ENCODE data around the gene KIF23. TPM values are rescaled to one million over a fixed set of nuclear protein-coding genes. Genes with fewer than 3 reads are reported as not detected.

The KIF23 gene
- total and polyA plus RNA-seq, 2 donors, result 2.9 to 31.4 TPM

DNA sequence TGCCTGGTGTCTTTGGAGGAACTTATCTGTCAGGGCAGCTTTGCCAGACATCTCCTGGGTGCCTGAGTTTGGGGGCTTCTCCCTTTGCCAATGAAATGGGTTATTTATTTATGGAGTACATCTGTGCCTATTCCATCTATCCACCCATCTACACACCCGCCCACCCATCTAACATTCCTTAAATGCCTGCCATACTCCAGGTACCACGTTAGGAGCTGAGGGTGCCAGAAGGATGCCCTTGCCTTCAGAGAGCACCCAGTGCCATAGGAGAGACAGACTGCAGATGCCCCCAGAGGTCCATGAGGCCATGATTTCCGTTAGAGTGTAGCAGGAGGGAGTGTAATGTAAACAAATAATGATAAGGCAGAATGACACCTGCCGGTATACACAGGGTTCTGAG is 21.8 kb upstream of the KIF23 start:
- no peak overlapping the region for H3K27ac ChIP-seq (ENCODE audit: low read depth in 1 of 2, low read length in 1 of 2)
- no peaks in the 10 kb centered on the region for H3K36me3 ChIP-seq (ENCODE audit: control insufficient read depth in 2 of 2, insufficient read depth in 2 of 2, low read length in 1 of 2)
- WGBS, result 93% methylated on average over 4 of the region's 4 CpGs
- no peak overlapping the region for H3K4me3 ChIP-seq (ENCODE audit: low read length in 2 of 2)
- peaks cover 0 to 5% of the 10 kb centered on the region in 2 donors for H3K27me3 ChIP-seq (ENCODE audit: control insufficient read depth in 2 of 2, insufficient read depth in 1 of 2, low read length in 1 of 2)
- no peaks in the 10 kb centered on the region for H3K9me3 ChIP-seq (ENCODE audit: control insufficient read depth in 2 of 2, insufficient read depth in 1 of 2, low read length in 1 of 2)
- no peak for DNase-seq (ENCODE audit: low read depth in 6 of 9, low spot score in 9 of 9)
- H3K4me1 ChIP-seq (ENCODE audit: control insufficient read depth in 2 of 2, insufficient read depth in 2 of 2, low read length in 2 of 2), result peaks cover 3 to 4% of the 10 kb centered on the region in 2 donors

DNA sequence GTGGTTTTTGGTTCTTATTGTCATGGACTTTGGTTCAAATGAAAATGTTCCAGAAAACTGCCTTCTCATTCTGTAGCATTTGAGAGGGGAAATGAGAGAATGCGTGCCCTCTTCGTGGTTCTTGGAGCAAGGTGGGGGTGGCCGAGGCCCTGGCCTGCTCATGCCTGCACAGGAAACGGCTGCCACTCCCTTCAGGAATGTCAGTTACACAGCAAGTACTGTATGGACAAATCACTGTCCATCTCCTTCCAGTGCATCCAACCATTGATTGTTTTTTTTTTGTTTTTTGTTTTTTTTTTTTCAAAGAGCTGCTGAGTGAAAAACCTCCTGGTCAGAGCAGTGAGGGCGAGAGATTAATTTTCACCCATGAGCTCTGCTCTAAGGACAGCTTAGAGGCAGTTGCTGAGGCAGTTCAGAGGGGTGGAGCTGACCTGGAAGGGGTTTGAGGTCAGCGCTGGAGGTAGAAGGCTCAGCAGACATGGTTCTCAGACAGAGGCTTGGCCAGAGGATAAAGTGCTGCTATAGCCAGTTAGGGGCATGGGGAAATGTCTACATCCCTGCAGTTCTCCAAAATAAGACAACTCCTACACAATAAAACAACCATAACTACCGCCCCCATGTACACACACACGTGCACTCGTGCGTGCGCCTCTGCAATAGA is 20.2 kb upstream of the KIF23 start:
- no peaks in the 10 kb centered on the region for H3K36me3 ChIP-seq (ENCODE audit: control insufficient read depth in 2 of 2, insufficient read depth in 2 of 2, low read length in 1 of 2)
- H3K4me1 ChIP-seq (ENCODE audit: control insufficient read depth in 2 of 2, insufficient read depth in 2 of 2, low read length in 2 of 2), result peaks cover 3 to 10% of the 10 kb centered on the region in 2 donors
- DNase-seq (ENCODE audit: low read depth in 6 of 9, low spot score in 9 of 9), result no peak
- no peak overlapping the region for H3K27ac ChIP-seq (ENCODE audit: low read depth in 1 of 2, low read length in 1 of 2)
- H3K27me3 ChIP-seq (ENCODE audit: control insufficient read depth in 2 of 2, insufficient read depth in 1 of 2, low read length in 1 of 2), result peaks cover 0 to 5% of the 10 kb centered on the region in 2 donors
- no peaks in the 10 kb centered on the region for H3K9me3 ChIP-seq (ENCODE audit: control insufficient read depth in 2 of 2, insufficient read depth in 1 of 2, low read length in 1 of 2)
- WGBS, result 74% methylated on average over 11 of the region's 11 CpGs
- no peak overlapping the region for H3K4me3 ChIP-seq (ENCODE audit: low read length in 2 of 2)

DNA sequence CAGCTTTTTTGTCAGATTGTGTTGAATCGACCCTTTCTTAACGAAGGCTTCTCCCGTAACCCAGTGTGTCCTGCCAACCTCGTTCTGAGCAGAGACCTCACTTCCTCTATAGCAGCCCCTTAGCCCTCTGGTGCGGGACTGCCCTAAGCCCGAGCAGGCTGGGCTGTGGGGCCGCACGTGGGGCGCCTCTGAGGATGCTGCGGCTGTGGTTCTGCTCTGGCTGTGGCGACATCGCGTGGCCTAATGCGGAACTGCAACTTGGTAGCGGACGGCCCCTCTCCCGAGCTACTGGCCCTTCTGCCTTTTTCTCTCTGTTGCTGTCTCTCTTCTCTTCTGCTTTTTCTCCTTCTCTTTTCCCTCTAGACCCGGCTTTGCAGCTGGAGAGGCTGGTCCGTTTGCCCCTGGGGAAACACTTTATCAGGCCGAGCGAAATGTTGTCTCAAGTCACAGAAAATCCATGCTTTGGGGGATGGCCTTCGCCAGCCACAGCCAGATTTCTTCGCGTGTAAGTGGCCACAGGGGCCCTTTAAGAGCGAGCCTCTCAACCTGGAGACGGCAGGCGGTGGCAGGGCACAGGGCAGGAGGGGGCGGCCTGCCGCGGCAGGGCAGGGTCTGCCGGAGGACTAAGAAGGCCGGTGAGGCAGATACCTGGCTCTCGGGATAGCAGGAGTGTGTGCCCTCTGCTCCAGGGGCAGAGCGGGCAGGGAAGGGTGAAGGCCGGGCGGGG is 19.4 kb upstream of the KIF23 start:
- Histone ChIP-seq H3K4me1 (ENCODE audit: control insufficient read depth in 2 of 2, insufficient read depth in 2 of 2, low read length in 2 of 2) (peaks cover 3 to 10% of the 10 kb centered on the region in 2 donors), H3K9me3 (ENCODE audit: control insufficient read depth in 2 of 2, insufficient read depth in 1 of 2, low read length in 1 of 2) (no peaks in the 10 kb centered on the region), H3K27me3 (ENCODE audit: control insufficient read depth in 2 of 2, insufficient read depth in 1 of 2, low read length in 1 of 2) (peaks cover 0 to 5% of the 10 kb centered on the region in 2 donors), H3K27ac (ENCODE audit: low read depth in 1 of 2, low read length in 1 of 2) (no peak overlapping the region), H3K36me3 (ENCODE audit: control insufficient read depth in 2 of 2, insufficient read depth in 2 of 2, low read length in 1 of 2) (no peaks in the 10 kb centered on the region), H3K4me3 (ENCODE audit: low read length in 2 of 2) (no peak overlapping the region)
- DNase-seq (ENCODE audit: low read depth in 6 of 9, low spot score in 9 of 9), result peak; percentile 27 to 81 (median 47)
- WGBS, result 37% methylated on average over 36 of the region's 36 CpGs

DNA sequence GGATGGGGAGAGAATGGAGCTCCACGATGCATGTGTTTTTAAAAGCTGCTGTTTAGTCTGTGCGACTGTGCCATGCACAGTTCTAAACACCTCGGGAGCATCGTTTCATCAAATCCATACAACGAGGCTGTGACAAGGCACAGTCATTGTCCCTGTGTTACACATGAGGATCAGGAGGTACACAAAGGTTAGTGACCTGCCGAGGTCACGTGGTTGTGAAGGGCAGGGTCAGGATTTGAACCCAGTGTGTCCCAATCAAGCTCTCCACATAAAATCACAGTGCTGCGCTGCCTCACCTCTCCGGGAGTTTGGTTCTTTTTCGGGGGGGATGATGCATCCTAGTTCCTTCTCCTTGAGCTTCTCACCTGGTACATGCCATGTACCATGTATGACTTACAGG is 18.7 kb upstream of the KIF23 start:
- WGBS, result 97% methylated on average over 10 of the region's 10 CpGs
- no peak for DNase-seq (ENCODE audit: low read depth in 6 of 9, low spot score in 9 of 9)
- H3K27ac ChIP-seq (ENCODE audit: low read depth in 1 of 2, low read length in 1 of 2), result no peak overlapping the region
- H3K9me3 ChIP-seq (ENCODE audit: control insufficient read depth in 2 of 2, insufficient read depth in 1 of 2, low read length in 1 of 2), result no peaks in the 10 kb centered on the region
- H3K27me3 ChIP-seq (ENCODE audit: control insufficient read depth in 2 of 2, insufficient read depth in 1 of 2, low read length in 1 of 2), result peaks cover 0 to 5% of the 10 kb centered on the region in 2 donors
- no peaks in the 10 kb centered on the region for H3K36me3 ChIP-seq (ENCODE audit: control insufficient read depth in 2 of 2, insufficient read depth in 2 of 2, low read length in 1 of 2)
- H3K4me3 ChIP-seq (ENCODE audit: low read length in 2 of 2), result no peak overlapping the region
- H3K4me1 ChIP-seq (ENCODE audit: control insufficient read depth in 2 of 2, insufficient read depth in 2 of 2, low read length in 2 of 2), result peaks cover 3 to 10% of the 10 kb centered on the region in 2 donors

DNA sequence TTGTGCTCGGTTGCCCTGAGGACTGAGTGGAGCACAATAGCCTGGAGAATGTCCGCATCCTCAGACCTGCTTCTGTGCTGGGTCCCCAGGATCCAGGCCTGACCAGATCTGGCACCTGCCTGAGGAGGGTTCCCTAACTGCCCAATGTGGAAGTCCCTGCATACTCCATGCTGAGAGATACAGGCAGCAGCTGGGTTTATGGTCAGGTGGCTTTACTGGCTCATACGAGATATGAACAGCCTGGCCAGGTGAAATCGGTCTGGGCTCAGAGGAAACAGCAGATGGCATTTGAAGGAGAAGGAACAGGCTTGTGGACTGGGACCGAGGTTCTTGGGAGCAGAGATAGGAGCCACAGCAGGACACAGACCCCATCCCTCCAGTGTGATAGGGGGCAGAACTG is 18.2 kb upstream of the KIF23 start:
- Histone ChIP-seq H3K4me1 (ENCODE audit: control insufficient read depth in 2 of 2, insufficient read depth in 2 of 2, low read length in 2 of 2) (peaks cover 3 to 10% of the 10 kb centered on the region in 2 donors), H3K27ac (ENCODE audit: low read depth in 1 of 2, low read length in 1 of 2) (no peak overlapping the region), H3K36me3 (ENCODE audit: control insufficient read depth in 2 of 2, insufficient read depth in 2 of 2, low read length in 1 of 2) (no peaks in the 10 kb centered on the region), H3K9me3 (ENCODE audit: control insufficient read depth in 2 of 2, insufficient read depth in 1 of 2, low read length in 1 of 2) (no peaks in the 10 kb centered on the region), H3K4me3 (ENCODE audit: low read length in 2 of 2) (no peak overlapping the region), H3K27me3 (ENCODE audit: control insufficient read depth in 2 of 2, insufficient read depth in 1 of 2, low read length in 1 of 2) (peaks cover 0 to 5% of the 10 kb centered on the region in 2 donors)
- no peak for DNase-seq (ENCODE audit: low read depth in 6 of 9, low spot score in 9 of 9)
- WGBS, result 83% methylated on average over 5 of the region's 5 CpGs

DNA sequence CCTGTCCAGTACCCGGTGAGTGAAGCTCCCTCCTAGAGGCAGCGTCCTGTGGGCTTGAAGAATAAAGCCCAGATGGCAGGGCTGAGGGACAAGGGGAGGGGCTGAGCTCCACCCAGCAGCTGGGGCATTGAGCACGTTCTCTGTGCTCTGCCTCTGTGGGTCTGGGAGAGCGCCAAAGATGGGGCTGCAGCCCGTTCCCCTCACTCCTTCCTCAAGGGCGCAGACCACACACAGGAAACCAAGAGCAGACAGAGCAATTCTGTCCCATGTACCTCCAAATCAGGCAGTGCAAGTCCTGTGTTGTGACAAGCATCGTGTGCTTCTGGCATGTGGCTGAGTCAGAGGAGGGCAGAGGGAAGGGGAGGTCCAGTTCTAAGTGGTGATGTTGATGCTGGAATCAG is 15.7 kb upstream of the KIF23 start:
- Histone ChIP-seq H3K27me3 (ENCODE audit: control insufficient read depth in 2 of 2, insufficient read depth in 1 of 2, low read length in 1 of 2) (peaks cover 0 to 5% of the 10 kb centered on the region in 2 donors), H3K4me3 (ENCODE audit: low read length in 2 of 2) (no peak overlapping the region), H3K4me1 (ENCODE audit: control insufficient read depth in 2 of 2, insufficient read depth in 2 of 2, low read length in 2 of 2) (peaks cover 3 to 14% of the 10 kb centered on the region in 2 donors), H3K36me3 (ENCODE audit: control insufficient read depth in 2 of 2, insufficient read depth in 2 of 2, low read length in 1 of 2) (no peaks in the 10 kb centered on the region), H3K9me3 (ENCODE audit: control insufficient read depth in 2 of 2, insufficient read depth in 1 of 2, low read length in 1 of 2) (no peaks in the 10 kb centered on the region), H3K27ac (ENCODE audit: low read depth in 1 of 2, low read length in 1 of 2) (no peak overlapping the region)
- peak in 1 of 9 donors; percentile 27 for DNase-seq (ENCODE audit: low read depth in 6 of 9, low spot score in 9 of 9)
- WGBS, result 3% methylated on average over 7 of the region's 7 CpGs

DNA sequence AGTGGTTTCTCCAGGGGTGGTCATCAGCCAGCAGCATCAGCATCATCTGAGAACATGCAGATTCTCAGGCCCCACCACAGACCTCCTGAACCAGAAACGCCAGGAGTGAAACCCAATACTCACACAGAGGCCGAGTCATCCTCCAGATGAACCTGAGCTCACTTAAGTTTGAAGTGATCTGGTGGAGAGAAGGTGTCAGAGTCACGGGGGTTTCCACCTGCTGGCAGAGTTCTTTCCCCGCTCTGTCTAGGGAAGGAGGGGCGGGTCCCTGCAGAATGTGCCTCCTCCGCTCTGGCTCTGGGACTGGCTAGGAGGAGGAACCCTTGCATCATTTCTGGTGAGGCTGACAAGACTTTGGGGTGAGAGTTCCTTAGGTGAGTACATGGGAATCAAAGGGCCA is 13.3 kb upstream of the KIF23 start:
- Histone ChIP-seq H3K4me3 (ENCODE audit: low read length in 2 of 2) (no peak overlapping the region), H3K9me3 (ENCODE audit: control insufficient read depth in 2 of 2, insufficient read depth in 1 of 2, low read length in 1 of 2) (no peaks in the 10 kb centered on the region), H3K27me3 (ENCODE audit: control insufficient read depth in 2 of 2, insufficient read depth in 1 of 2, low read length in 1 of 2) (no peaks in the 10 kb centered on the region), H3K36me3 (ENCODE audit: control insufficient read depth in 2 of 2, insufficient read depth in 2 of 2, low read length in 1 of 2) (no peaks in the 10 kb centered on the region), H3K4me1 (ENCODE audit: control insufficient read depth in 2 of 2, insufficient read depth in 2 of 2, low read length in 2 of 2) (peaks cover 0 to 10% of the 10 kb centered on the region in 2 donors), H3K27ac (ENCODE audit: low read depth in 1 of 2, low read length in 1 of 2) (no peak overlapping the region)
- peak in 1 of 9 donors; percentile 9 for DNase-seq (ENCODE audit: low read depth in 6 of 9, low spot score in 9 of 9)
- WGBS, result 91% methylated on average over 6 of the region's 6 CpGs

DNA sequence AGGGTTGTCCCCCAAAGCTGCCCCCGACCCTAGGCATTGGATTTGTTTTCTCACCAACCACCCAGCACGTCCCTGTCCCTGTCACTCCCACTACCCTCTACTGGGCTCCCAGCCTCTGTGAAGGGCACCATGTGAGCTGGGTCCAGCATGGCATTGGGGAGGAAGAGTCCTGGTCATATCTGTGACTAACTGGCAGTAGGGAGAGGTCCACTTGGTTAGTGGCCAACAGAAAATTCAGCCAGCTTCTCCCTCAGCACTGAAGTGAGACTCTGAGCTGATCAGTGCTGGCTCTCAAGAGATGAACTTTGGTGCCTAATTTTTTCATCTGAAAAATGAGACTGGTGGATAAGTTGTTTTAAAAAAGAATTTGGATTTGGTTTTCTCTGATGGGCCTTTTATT is 11.3 kb upstream of the KIF23 start:
- no peaks in the 10 kb centered on the region for H3K36me3 ChIP-seq (ENCODE audit: control insufficient read depth in 2 of 2, insufficient read depth in 2 of 2, low read length in 1 of 2)
- H3K9me3 ChIP-seq (ENCODE audit: control insufficient read depth in 2 of 2, insufficient read depth in 1 of 2, low read length in 1 of 2), result no peaks in the 10 kb centered on the region
- WGBS, result 93% methylated on average over 2 of the region's 2 CpGs
- no peak overlapping the region for H3K4me3 ChIP-seq (ENCODE audit: low read length in 2 of 2)
- peaks cover 0 to 10% of the 10 kb centered on the region in 2 donors for H3K4me1 ChIP-seq (ENCODE audit: control insufficient read depth in 2 of 2, insufficient read depth in 2 of 2, low read length in 2 of 2)
- H3K27ac ChIP-seq (ENCODE audit: low read depth in 1 of 2, low read length in 1 of 2), result no peak overlapping the region
- DNase-seq (ENCODE audit: low read depth in 6 of 9, low spot score in 9 of 9), result no peak
- H3K27me3 ChIP-seq (ENCODE audit: control insufficient read depth in 2 of 2, insufficient read depth in 1 of 2, low read length in 1 of 2), result no peaks in the 10 kb centered on the region

DNA sequence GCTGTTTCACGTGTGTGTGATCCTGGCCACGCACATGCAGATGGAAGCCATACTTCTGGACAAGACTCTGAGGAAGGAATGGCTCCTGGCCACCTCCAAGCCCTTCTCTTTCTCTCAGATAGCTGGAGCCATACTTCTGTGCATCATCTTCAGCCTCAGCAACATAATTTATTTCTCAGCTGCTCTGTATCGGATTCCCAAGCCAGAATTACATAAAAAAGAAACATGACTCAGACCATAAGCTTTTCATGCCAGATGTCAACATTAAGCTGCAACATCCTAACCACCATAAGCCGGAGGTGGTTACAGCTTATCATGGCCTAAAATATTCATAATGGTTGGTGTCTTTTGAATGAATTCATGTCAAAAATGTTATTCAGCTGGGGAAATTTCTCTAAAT is 10.6 kb upstream of the KIF23 start:
- no peak overlapping the region for H3K27ac ChIP-seq (ENCODE audit: low read depth in 1 of 2, low read length in 1 of 2)
- no peaks in the 10 kb centered on the region for H3K36me3 ChIP-seq (ENCODE audit: control insufficient read depth in 2 of 2, insufficient read depth in 2 of 2, low read length in 1 of 2)
- H3K27me3 ChIP-seq (ENCODE audit: control insufficient read depth in 2 of 2, insufficient read depth in 1 of 2, low read length in 1 of 2), result no peaks in the 10 kb centered on the region
- no peaks in the 10 kb centered on the region for H3K9me3 ChIP-seq (ENCODE audit: control insufficient read depth in 2 of 2, insufficient read depth in 1 of 2, low read length in 1 of 2)
- H3K4me1 ChIP-seq (ENCODE audit: control insufficient read depth in 2 of 2, insufficient read depth in 2 of 2, low read length in 2 of 2), result peaks cover 0 to 5% of the 10 kb centered on the region in 2 donors
- 92% methylated on average over 4 of the region's 4 CpGs for WGBS
- no peak for DNase-seq (ENCODE audit: low read depth in 6 of 9, low spot score in 9 of 9)
- no peak overlapping the region for H3K4me3 ChIP-seq (ENCODE audit: low read length in 2 of 2)
